ENCODE data around the gene PFKFB3. TPM values are rescaled to one million over a fixed set of nuclear protein-coding genes. Genes with fewer than 3 reads are reported as not detected.
"Not testable (repeated sequence)": the region's sequence is repeated elsewhere in the genome, so short reads cannot be mapped to it uniquely, and the experiment has no call there.

PFKFB3 gene
- total RNA-seq, 1 donor from 2014 or later = 30.1 TPM

DNA sequence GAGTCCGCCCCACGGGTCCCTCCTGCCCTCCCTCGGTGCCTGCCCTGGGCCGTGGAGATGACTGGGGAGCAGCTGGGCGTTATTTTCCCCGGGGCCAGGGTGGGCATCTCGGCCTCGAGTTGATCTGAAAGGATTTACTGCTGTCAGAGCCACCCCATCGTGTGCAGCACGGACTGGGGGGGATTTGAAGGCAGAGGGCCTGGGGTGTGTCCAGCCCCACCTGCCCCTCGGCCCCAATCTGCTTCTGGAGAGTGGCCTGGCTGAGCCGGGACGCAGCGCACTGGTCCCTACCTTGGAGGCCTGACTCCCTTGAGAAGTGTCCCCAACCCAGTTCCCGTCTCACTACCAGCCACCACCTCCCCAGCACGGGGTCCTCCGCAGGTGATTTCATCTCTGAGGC is 24.2 kb upstream of the PFKFB3 start:
- no peak for DNase-seq

DNA sequence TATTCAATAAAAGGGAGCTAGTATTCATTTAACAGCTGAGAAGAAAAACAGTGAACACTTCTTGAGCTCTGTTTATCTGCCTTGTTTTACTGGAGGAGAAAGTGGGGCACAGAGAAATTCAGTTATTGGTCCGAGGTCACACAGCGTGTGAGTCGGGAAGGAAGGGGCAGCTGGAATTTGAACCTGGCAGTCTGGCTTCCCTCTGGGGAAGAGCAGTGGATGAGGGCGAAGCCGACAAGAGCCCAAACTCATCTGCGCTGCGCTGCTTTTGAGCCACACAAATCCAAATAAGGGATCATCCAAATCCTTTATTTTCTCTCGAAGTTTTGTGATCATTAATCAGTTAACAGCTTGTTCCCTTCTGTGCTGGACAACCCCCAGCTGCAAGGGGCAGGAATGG is 23.7 kb upstream of the PFKFB3 start:
- no peak for DNase-seq

DNA sequence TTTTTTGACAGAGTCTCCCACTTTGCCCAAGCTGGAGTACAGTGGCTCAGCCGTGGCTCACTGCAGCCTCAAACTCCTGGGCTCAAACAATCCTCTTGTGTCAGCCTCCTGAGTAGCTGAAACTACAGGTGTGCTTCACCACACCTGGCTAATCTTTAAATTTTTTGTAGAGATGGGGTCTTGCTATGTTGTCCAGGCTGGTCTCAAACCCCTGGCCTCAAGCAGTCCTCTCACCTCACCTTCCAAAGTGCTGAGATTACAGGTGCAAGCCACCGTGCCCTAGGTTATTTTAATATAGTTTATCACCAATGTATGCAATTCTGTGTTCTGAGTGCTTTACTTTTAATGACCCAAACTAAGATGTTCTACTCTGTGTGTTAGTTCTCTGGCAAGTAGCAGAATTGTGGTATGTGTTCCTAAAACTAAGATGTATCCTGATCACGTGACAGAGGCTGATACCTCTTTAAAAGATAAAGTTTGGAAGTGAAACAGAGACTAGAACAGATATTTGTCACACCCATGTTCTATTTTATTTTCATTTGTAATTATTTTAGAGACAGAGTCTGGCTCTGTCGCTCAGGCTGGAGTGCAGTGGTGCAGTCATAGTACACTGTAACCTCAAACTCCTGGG is 22.1 kb upstream of the PFKFB3 start:
- DNase-seq = no peak

DNA sequence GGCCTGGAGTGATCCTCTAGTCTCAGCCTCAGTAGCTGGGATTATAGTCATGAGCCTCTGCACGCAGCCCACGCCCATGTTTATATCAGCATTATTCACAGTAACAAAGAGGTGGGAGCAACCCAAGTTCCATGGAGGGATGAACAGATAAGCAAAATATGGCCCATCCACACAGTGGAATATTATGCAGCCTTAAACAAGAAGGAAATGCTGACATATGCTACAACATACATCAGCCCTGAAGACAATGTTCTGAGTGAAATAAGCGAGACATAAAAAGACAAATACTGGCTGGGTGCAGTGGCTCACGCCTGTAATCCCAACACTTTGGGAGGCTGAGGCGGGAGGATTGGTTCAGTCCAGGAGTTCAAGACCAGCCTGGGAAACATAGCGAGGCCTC is 21.5 kb upstream of the PFKFB3 start:
- DNase-seq = no peak

DNA sequence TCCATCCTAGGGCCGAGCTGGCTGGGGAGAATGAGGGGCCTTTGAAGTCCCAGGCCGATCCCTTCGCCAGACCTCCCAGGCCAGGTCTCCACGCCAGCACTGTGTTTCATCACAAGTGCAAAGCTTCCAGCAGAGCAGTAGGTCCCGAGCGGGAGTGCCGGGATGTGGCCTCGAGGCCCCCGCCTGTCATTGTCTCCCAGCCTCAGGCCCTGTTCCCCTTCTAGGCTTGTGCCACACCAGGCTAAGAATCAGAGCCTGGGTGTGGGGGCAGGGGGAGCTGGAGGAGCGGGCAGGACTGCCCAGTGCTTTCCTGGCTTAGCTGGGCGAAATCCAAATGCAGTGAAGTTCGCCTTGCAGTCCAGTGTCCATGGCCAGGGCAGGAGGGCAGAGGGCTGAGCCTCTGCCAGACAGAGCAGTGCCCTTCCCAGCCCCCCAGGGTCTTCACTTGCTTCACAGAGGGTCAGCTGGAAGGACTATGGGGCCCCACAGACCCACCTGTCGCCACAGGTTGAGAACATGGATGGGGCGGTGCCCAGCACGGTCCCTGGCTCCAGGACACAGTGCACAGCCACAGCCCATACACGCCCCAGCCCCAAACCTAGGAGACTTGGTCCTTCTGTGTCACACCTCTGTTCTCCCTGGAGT is 20.2 kb upstream of the PFKFB3 start:
- DNase-seq = no peak

DNA sequence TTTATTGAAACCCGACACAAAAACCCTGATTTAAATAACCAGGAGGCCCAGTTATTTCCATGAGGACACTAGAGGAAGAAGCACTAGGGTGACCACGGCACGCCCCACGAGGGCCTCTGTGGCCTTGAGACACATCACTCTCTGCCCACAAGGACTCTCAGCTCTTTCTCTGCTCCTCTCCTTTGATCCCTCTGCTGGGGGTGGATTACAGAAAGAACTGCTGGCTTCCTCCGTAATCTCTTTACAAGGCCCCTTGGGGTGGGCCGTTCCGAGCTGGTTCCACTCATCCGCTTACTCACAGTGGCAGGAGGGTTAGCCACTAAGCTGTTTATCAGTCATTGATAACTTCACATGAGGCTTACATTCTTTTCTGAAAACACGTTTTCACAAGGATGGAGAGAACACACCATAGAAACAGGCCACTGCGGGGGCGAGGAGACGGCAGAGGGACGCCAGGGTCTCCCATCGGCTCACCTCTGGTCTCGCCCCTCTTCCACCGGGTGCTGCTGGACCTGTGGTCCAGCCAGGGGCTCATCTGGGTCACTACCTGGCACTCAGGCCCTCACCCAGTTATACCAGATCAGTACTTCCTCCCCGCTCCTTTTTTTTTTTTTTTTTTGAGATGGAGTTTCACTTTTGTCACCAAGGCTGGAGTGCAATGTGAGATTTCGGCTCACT is 17.6 kb upstream of the PFKFB3 start:
- DNase-seq = no peak

DNA sequence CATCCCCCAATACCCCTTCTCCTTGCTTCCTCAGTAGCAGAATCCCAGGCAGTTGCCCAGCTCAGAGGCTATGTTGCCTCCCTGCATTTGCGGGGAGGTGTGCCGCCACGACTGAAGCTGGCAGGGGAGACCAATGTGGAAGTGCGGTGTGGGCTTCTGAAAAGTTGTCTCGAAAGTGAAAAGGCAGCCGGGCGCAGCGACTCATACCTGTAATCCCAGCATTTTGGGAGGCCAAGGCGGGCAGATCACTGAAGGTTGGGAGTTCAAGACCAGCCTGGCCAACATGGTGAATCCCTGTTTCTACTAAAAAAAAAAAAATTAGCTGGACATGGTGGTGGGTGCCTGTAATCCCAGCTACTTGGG is 15.9 kb upstream of the PFKFB3 start:
- no peak for DNase-seq

DNA sequence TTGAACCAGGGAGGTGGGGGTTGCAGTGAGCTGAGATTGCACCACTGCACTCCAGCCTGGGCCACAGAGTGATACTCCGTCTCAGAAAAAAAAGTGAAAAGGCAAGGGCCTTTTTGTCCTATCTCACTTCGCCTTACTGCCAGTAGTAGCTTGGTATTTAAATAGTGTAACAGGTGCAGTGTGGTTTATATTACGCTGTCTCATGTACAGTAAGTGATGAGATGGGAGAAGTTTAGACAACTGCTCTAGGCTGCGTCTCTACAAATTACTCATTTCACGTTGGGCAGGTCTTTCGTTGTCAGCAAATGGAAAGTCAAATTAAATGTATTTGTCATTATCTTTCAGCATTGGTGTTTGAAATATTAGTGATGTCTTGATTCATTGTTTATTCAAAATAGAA is 15.5 kb upstream of the PFKFB3 start:
- no peak for DNase-seq

DNA sequence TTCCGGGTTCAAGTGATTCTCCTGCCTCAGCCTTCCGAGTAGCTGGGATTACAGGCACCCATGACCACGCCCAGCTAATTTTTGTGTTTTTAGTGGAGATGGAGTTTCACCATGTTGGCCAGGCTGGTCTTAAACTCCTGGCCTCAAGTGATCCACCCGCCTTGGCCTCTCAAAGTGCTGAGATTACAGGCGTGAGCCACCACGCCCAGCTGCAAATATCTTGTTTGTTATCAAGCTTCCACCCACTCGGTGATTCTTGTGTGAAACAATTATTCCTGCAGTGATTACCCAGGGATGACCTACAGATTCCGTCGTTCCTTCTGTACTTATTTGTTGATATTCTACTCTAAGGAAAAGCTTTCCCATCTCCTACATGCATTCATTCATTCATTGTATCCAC is 12.7 kb upstream of the PFKFB3 start:
- not testable (repeated sequence) for DNase-seq

DNA sequence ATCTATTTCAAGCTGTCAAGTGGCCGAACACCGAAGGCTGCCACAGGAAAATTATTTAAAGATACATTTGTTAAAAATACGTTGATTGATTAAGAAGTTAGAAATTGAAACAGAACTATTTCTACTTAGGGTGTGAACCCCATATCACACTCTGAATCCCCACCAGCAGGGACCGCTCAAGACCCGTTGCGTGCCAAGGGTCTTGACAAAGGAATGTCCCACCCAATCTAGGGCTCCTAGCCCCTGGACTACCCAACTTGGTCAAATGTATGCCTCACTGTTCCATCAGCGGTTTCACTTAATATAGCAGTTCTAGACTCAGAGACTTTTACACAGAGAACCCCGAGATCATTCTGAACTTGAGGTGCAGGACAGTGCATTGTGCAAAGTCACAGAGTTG is 11.6 kb upstream of the PFKFB3 start:
- no peak for DNase-seq

DNA sequence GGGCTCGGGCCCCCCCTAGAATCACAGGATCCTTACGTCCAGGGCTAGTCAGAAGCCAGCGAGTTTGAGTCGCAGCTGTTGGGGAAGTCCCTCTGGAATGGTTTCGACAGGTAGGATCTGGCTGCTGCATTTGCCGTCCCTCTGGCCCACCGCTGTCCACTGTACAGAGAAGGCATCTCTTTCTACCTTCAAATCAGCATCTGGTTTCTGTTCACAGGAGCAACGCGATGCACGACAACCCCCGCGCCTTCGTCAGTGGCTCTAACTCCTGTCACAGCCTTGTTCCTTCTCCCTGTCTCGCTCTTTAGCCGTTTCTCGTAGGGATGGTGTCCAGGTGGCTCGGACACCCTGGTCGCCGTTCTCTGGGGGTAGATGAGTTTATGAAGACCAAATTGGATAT is 11.2 kb upstream of the PFKFB3 start:
- DNase-seq = no peak

DNA sequence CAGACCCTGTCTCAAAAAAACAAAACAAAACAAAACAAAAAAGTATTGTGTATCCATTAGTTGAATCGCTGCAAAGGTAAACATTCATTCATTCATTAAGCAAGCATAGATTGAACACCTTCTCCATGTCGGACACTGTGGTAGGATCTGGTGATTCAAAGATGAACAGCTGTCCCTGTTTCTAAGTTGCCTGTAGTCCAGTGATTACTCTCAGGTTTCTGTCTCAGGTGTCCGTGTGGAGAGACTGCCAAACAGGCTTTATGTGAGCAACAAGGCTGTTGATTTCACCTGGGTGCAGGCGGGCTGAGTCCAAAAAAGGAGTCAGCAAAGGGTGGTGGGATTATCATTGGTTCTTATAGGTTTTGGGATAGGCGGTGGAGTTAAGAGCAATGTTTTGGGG is 9.4 kb upstream of the PFKFB3 start:
- not testable (repeated sequence) for DNase-seq

DNA sequence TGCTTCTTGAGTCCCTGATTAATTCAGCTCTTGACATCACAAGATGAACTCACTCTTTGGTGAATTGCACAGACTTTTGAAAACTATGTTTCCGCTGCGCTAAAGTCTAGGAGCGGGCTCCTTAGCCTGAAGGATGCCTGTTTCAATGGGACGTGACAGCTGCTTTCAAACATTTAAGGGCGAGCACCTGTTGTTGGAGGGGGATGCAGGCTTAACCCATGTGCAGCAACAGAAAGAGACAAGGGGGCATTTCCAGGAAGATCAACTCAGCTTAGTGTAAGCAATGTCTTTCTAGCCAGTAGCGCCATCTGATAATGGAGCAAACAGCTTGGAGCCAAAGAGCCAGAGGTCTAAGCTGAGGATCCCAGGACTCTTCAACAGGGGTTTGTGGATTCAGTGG is 8.4 kb upstream of the PFKFB3 start:
- DNase-seq = no peak

DNA sequence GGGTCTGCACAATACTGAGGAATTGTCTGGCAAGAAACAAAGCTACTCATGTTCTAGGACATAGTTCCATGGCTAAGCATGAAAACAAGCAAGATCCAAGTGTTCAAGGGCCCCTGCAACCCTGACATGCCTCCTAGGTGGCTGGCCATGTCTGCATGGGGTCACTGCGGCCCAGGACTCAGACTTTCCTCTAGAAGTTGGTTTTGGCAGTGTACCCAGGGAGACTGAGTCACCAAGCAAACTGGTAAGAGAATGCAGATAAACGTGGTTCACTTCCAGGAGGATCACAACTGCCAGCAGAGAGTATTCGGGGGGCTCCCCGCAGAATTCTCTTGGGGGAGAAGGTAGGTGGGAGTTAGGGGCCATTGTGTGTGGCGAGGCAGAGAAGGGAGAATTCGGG is 7.4 kb upstream of the PFKFB3 start:
- DNase-seq = peak; percentile 65

DNA sequence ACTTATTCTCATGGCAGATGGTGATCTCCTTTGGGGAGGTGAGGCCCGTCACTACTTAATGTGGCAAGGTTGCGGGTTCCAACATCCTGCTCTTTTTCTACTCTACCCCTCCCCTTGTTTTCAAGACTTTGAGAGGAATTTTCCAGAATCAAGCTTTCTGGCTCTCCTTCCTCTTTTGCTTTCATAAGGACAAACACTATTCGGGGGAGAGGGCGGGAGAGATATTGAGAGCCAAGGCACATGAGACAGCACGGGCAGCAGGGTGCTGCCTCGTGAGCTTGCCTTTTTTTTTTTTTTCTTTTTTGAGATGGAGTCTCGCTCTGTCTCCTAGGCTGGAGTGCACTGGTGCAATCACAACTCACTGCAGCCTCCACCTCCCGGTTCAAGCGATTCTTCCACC is 6.9 kb upstream of the PFKFB3 start:
- no peak for DNase-seq

DNA sequence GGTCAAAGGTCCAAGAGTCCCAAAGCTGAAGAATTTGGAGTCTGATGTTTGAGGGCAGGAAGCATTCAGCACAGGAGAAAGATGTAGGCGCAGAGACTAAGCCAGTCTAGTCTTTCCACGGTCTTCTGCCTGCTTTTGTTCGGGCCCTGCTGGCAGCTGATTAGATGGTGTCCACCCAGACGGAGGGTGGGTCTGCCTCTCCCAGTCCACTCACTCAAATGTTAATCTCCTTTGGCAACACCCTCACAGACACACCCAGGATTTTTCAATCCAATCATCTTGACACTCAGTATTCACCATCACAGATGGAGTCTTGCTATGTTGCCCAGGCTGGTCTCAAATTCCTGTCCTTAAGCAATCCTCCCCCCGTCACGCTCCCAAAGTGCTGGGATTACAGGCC is 6.2 kb upstream of the PFKFB3 start:
- DNase-seq = not testable (repeated sequence)

DNA sequence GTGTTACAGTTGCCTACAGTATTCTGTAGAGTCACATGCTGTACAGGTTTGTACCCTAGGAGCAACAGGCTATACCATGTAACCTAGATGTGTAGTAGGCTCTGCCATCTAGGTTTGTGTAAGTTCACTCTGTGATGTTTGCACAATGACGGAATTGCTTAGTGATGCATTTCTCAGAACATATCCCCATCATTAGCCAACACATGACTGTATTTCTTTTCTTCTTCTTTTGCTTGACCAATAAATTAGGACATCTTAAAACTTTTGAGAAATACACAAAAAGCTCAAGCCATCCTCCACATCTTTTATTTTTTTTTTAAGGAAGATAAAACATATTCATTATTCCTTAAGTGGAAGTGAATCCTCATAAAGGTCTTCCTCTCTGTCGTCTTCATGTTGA is 5.4 kb upstream of the PFKFB3 start:
- DNase-seq = no peak

DNA sequence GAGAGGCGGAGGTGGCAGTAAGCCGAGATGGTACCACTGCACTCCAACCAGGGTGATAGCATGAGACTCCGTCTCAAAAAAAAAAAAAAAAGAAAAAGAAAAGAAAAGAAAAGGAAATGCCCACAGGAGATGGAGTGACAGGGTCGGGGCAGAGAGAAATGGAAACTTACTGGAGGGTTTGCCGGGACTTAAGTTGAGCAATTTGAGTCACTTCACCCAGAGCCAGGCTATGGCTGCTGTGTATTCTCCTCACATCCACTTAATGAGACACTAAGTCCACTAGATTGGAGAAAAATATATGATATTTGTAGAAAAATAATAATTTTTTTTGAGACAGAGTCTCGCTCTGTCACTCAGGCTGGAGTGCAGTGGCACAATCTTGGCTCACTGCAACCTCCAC is 4.6 kb upstream of the PFKFB3 start:
- no peak for DNase-seq

DNA sequence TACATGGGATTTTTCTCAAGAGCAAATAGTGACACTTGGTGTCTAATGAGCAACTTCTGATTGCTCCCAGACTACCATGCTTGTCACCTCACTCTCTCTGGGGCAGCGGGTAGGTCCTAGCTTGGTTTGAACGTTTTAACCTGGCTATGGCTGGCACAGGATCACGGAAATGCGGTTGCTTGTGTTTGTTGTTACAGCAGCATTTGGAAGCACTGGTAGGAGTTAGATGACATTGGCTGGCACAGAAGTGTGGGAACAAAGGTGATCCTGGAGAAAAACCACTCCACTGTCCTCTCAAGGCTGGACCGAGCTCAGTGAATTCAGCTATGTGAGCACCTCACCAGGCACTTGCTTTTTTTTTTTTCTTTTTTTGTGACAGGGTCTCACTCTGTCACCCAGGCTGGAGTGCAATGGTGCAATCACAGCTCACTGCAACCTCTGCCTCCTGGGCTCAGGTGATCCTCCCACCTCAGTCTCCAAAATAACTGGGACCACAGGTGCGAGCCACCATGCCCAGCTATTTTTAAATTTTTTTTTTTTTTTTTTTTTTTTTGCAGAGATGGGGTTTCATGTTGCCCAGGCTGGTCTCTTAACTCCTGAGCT is 3.5 kb upstream of the PFKFB3 start:
- no peak for DNase-seq

DNA sequence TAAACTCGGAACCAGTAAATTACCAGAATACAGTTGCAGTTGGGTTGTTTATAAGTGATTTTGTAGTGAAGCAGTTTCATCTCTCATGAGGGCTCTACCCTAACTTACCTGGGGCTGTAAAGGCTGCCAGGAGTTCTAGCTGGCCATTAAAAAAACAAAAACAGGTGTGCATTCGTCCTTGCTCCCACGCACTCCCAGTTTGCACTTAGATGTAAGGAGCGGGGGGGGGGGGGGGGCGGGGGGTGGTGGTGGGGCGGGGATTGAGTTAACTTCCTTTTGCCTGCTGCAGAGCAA is 2.3 kb upstream of the PFKFB3 start:
- no peak for DNase-seq

DNA sequence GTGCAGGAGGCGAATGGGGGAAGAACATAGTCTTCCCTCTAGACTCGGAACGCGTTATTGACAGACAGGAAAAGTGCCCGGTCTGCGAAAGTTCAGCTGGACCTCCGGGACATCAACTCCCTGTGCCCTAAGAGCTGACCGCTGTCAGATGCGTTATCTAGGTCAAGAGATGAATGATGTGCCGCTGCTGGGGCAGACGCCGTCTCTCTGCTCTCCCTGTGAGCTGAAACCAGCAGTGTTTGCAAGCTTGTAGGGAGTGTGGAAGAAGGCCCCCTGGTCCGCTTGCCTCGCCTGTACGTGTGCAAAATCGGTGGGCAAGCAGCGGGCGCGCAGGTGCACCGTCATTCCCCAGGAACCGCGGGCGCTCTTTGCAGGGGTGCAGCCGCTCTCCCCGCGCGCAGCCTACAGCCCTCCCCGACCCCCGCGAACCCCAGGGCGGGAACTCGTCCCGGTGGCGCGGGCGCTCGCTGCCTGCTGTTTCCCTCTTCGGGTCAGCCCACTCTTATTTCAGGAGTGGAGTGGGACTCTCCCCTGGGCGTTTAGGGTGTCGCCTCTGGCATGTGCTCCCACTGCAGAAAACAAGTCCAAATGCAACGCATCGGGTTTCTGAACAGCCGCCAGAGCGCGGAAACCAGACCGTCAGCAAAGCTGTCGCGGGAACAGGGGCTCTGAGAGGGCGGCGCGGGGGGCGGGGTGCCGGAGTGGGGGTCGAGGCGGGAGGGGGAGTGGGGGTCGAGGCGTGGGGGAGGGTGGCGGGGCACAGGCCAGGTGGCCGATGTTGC is 1.8 kb upstream of the PFKFB3 start:
- peak; percentile 46 for DNase-seq

DNA sequence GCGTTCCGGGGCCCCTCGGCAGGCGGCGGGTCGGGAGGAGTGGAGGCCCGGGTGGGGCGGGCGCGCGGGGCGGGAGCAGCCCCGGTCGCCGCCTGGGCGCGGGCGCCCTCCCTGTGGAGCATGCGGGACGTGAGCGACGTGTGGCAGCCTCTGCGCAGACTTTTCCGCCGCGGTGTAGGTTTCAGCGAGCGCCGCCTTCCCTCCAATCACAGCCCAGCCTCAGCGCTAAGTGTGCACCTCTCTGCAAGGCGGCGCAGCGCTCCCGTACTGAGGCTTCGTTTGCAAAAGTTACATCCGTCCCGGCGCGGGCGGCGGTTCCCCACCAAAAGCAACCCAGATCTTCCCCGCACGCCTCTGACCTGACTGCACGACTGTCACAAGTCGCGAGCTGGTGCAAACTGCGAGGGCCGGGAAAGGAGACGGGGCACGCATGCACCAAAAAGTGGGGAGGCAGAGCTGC is 1.2 kb upstream of the PFKFB3 start:
- DNase-seq = peak; percentile 67

DNA sequence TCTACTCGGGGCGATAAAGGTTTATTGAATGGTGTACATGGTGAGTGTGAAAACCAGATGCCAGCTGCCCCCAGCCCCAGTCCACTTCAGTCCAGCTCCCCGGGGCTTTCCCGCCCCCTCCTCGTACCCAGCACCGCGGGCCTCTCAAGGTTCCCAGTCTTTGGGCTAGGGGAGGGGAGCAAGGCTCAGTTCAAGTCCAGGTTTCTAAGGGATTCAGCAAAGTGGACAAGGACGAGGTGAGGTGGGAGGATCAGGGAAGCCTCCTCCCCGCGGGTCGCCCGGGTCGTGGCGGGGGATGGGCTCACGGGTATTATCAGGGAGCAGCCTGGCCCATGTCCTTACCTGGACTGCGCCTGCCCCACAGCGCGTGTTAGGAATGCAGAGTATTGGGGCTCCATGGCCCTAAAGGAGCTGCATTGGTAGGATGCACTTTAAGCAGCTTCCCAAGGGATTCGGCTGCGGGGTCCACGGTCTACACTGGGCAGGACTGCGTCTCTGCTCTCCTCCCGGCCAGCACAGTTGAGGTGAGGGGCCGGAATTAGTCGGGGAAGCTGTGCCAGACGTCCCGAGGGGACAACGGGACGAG is 541 bp upstream of the PFKFB3 start:
- DNase-seq = no peak
